LNCAP (cell line): ENCODE measurements around the gene ZNF609.

Experiments
- CTCF ChIP-seq: fragments of 450-650 bp; IDR thresholded peaks from 2 replicates; pipeline ENCODE4 v1.5.1; 2017; ENCODE audit warnings: mild to moderate bottlenecking

Gene ZNF609

GRCh38 chr15:64459066-64459781 lies 1.2 kb upstream of the ZNF609 start:
- TF ChIP-seq CTCF = no peak

DNA sequence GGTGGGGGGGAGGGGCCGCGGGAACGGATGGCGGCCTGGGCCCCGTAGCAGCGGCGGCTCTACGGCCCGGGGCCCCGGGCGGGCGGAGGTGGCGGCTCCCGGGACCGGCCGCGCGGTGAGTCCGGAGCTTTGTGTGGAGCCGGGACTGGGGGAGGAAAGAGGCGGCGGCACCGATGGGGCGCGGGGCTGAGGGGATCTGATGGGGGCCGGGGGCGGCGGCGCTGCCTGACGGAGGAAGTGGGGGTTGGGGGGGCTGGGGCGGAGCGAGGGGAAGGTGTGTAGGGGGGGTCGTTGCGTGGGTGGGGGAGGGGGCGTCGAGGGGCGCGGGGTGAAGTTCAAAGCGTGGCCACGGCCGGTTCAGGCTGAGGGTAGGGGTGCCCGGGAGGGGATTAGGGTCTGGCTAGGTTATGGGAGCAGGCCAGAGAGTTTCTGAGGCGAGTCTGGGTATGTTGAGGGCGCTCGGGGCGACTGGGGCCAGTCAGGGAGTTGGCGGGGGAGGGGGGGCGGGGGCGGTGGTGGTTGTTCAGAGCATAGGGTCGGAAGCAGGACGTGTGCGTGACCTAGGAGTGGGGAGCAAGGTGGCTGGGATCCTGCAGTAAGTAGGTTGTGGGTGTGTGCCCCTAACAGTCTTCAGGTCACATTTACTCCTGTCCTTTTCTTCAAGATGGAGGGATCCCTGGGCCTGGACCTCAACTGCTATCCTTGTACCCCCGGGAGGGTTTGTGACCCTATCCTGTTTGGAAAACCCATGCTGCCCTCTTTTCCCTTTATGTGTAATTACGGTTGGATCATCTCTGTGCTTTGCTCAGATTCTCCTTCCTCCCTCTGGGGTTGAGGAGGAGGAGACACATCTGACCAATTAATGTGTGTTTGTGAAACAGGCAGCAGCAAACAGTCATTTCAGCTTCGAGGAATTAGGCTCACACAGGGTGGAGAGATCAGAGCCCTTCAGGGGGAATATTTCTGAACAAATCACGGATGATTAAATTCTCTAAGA lies 644 bp downstream of the ZNF609 start:
- TF ChIP-seq CTCF = no peak

GRCh38 chr15:64461721-64462162 lies 1.4 kb downstream of the ZNF609 start:
- no peak for TF ChIP-seq CTCF

DNA sequence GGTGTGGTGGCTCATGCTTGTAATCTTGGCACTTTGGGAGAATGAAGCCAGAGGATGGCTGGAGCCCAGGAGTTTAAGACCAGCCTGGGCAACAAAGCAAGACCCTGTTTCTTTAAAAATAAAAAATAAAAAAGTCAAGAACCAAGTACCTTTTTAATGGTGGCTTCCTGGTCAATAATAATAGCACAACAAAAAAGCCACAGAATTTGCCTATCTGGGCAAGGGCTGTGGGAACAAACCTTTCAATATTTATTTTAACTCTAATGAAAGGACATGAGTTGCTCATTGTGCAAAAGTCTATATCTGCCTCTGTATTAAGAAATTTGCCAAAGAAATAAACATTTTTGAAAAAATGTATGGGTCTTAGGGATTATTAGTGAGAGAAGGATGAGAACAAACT lies 2.1 kb downstream of the ZNF609 start:
- no peak for TF ChIP-seq CTCF

- TF ChIP-seq CTCF = no peak
Measured at GRCh38 chr15:64464276-64465005, 4.1 kb downstream of the ZNF609 start.

GRCh38 chr15:64466408-64467141 lies 6.2 kb downstream of the ZNF609 start:
- no peak for TF ChIP-seq CTCF

- TF ChIP-seq CTCF = no peak
Measured at GRCh38 chr15:64472161-64472560, 11.8 kb downstream of the ZNF609 start.
